HG02623 (cell line): Measurements from ENCODE around the gene LMCD1.
A peak's percentile ranks its signal among the peaks of the same experiment; 100 is the strongest.

Experiments
- ATAC-seq: cut with Tn5 transposase; IDR thresholded peaks from one replicate; pipeline ENCODE4 v1.9.1; 2021; ENCODE audit warnings: moderate library complexity; ENCODE audit not compliant: unreplicated experiment

LMCD1 gene, protein sequence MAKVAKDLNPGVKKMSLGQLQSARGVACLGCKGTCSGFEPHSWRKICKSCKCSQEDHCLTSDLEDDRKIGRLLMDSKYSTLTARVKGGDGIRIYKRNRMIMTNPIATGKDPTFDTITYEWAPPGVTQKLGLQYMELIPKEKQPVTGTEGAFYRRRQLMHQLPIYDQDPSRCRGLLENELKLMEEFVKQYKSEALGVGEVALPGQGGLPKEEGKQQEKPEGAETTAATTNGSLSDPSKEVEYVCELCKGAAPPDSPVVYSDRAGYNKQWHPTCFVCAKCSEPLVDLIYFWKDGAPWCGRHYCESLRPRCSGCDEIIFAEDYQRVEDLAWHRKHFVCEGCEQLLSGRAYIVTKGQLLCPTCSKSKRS

DNA sequence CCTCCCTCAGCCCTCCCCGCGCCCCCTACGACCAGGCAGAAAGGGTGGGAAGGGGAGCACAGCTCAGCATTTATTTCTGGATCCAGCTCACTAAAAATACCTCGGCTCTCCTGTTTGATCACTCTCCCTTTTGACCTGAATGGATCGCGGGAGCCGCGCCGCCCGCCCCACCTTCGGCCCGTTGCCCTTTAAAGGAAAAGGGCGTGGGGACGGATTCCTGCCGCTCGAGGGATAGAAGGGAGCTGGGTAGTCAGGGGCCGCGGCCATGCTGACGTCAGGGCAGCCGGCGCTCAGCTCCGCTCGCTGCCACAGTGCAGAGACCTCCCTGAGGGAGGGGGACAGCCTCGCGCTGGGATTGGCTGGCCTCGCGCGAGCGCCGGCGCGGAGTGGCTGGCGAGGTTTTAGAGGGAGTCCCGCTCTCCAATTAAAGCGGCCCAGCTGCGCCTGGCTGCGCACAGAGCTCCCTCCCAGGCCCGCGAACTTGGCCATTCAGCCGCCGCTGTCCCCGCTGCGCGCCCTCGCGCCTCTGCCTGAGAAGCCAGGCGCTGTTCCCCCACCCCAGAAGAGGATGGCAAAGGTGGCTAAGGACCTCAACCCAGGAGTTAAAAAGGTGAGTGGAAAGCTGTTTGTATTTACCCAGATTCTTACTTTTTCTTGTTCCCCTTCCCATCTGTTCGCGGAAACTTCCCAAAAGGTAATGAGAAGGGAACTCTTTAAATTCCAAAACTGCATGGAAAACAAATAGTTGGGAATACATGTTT, at the start of gene LMCD1:
LMCD1 (plus strand) TSS at position 453 of the 761 bp plus-strand sequence; CDS start at position 569, 116 bp downstream.
- peak; percentile 94 for ATAC-seq

DNA sequence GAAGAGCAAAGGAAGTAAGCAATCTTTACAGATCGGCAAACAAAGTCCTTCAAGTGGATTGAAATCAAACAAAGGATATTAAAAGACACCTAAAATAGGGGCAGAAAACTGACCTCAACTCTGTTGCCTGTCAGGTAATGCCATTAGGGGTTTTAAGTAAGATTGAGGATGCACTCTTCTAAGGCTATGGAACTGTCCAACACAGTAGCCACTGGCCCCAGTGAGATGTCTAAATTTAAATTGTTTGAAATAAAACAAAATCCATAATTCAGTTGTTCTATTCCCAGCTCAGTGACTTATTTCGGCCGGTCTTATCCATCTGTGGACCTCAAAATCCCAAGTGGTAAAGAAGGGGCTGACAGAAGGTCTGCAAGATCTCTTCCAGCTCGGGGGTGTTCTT, 49.5 kb upstream of the LMCD1 start:
- ATAC-seq = no peak

GRCh38 chr3:8453153-8453552, 48.5 kb upstream of the LMCD1 start:
- ATAC-seq = no peak

- no peak for ATAC-seq
These were observed 45.9 kb upstream of the LMCD1 start for GRCh38 chr3:8455526-8456411.

- ATAC-seq = no peak
These were observed 45.2 kb upstream of the LMCD1 start for GRCh38 chr3:8456412-8456811.

DNA sequence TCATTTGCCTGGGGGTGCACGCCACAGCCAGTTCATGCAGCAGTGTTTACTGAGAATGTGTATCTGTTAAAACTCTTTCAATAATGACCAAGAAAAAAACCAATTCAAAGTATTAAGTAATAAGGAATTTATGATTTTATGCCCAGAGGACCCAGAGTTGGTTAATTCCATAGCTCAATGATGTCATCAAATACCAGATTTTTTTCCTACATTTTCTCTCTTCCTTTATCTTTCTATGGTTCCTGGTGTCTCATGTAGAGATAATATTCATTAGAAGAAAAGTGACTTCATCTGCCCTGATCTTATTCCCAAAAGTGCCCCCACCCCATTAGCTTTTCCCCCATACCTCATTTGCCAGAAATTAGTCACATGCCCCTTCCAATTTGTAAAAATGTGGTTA, 44.6 kb upstream of the LMCD1 start:
- no peak for ATAC-seq

DNA sequence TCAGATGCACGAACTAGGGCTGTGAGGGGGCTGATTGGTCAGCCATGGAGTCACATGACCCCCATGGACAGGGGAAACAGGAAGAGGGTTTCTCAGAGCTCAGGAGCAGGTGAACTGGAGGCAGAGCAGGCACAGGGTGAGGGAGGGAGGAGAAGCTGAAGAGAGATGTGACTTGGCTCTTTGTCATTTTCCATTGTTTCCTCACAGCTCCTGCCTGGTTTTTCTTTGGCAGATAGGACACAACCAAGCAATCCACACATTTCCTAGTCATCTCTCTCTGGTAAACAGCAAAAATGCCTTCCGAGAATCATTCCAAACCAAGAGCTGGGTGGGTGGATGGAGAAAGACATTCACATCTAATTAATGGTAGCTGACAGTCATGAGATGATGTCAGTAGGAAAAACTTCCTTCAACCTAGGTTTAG, 43.4 kb upstream of the LMCD1 start:
- no peak for ATAC-seq

DNA sequence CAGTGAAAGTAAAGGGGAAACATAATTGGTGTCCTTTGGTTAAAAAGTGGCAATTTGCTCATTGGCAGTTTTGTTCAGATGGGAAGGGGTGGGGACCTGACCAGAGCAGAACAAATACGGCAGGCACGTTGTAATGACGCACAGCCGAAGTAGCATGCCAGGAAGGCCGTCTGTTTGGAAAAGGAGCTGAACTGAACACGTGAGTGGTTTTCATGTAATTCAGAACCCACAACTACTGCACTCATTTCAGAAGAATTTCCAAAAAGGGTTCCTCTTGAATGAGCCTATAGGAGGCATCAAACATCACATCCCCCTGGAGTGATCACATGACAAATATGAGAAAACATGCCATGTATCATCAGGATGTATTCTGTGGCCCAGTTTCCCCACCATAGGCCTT, 42.9 kb upstream of the LMCD1 start:
- ATAC-seq = no peak

GRCh38 chr3:8460050-8460708, 41.4 kb upstream of the LMCD1 start:
- no peak for ATAC-seq

DNA sequence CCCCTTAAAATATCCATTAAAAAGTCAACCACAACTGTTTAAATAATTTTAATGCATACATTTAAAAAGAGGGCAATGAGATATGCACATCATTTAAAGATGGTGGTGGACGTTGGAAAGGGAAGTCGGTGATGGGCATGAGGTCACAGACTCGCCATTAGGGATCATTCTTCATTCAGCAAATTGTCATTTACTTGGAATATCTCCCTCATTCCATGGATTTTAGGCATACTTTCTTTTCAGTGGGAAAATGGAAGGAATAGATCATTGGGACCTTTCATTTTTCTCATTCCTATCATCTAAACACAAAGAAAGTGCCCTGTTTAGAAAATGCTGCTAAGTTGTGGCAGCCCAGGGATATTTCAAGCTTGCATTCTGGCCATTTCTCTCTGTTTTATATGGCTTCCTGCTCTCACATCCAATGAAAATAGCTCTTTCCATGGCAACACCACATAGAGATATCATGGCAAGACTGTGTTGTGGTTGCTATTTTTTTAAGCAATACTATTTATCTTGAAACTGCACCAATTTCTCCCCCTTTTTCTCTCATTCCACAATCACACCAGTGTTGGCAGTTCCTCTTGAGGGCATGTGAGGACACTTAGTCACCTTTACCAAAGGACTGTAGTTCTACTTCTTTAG, 40.7 kb upstream of the LMCD1 start:
- no peak for ATAC-seq

DNA sequence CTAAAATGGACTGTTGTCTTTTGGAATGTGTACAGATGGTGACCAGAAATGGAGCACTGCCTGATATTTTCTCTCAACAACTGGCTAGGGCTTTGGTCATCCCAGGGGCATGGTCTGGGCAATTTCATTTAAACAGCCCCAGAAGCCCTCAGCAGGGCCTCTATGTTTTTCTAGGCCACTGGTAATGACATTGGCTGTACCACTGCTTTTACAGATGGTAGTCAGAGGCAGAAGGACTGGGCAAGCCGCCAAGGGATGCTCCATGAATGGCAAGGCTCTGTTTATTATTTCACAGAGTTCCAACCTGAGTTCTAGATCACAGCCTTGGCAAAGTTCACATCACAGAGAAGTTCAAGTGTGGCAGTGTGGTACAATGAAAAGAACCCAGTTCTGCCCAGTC, 37.0 kb upstream of the LMCD1 start:
- no peak for ATAC-seq

DNA sequence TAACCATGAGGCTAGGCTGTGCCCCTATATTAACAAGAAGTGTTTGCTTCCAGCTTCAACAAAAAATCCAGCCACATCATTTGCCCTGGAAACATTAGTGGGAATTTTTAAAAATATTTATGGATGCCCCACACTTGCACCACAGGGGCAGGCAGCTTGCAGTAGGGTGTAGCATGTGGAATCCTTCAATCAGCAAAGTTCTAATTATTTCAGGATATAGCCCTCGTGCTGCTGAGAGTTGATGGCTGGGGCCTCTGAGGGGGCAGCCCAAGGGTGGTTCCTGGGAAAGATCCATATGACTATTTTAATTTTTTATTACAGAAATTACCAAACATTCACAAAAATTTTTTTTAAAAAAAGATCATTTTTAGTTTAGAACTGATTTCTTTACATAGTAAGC, 35.1 kb upstream of the LMCD1 start:
- ATAC-seq = no peak

DNA sequence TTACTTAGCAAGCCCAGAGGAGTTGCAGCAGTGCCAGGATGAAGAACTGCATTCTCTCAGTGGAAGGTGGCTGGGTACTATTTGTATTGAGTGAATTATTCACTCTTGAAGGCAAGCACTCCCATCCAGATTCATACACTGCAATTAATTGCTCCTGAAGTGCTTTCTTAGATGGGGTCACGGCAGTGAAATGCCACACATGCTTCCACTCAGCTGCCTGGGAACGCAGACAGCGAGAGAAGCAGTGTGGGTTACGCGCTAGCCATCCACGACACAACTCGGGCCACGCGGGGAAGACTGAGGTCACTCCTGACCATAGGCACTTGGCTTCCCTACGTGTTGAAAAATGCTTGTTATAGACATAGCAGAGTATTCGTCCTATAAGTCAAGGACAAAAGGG, 30.8 kb upstream of the LMCD1 start:
- ATAC-seq = no peak

DNA sequence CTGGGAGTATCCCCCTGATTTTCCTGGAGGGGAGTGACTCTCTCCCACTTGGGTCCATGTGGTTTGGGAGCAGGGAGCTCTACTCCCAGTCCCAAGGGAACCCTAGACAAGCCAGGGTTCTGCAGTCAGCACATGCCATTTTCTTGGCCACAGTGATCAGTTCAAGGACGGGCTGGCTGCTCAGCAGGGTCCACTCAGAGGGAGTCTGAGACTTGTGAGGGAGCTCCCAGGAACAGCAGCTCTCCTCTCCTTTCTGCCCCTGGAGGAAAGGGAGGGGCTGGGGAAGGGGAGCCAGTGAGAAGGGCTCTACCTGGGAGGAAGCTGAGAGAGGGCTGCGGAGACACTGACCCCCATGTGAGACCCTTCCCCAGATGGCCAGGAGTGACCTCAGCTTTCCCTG, 29.1 kb upstream of the LMCD1 start:
- ATAC-seq = no peak

- no peak for ATAC-seq
These were observed 28.6 kb upstream of the LMCD1 start for GRCh38 chr3:8473029-8473428.

DNA sequence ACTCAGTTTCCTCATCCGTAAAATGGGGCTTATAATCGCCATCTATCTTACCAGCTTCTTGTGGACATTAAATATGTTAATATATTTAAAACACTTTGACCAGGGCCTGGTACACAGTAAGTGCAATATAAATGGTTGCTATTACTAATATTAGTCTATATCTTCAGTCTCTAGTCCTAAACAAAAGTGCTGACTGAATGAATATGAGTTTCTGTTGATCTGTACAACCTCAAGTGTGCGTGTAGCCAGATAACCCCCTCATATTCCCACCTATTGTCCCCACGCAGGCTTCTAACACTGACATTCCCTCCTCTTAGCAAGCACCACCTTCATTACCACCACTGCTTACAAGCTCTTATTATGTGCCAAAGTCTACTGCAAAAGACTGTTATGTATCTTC, 27.6 kb upstream of the LMCD1 start:
- no peak for ATAC-seq

GRCh38 chr3:8474991-8475390, 26.6 kb upstream of the LMCD1 start:
- no peak for ATAC-seq

GRCh38 chr3:8480699-8481098, 20.9 kb upstream of the LMCD1 start:
- no peak for ATAC-seq

- no peak for ATAC-seq
These were observed 20.2 kb upstream of the LMCD1 start for GRCh38 chr3:8481380-8481779.

DNA sequence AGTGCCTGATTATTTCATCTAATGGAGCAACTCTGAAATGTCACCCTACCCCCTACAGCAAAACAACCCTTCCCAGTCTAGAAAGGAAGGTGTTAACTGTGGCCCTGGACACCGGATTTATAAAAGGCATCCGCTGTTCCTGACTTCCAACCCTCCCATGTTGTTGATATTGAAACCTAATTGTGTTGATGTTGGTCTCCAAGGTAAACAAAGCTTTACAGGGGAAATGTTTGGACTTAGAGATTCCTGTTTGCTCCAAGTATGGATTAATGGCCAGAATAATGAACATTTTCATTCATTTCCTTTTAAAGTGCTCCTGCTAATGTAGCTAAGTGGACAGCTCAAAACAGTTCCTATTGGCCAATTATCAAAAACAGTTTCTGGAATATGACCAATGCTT, 19.4 kb upstream of the LMCD1 start:
- ATAC-seq = no peak
